GM12878 (cell line): Measurements from ENCODE around the gene PET117. TPM values are rescaled to one million over a fixed set of nuclear protein-coding genes. Genes with fewer than 3 reads are reported as not detected.
"Not testable (repeated sequence)": the region's sequence is repeated elsewhere in the genome, so short reads cannot be mapped to it uniquely, and the experiment has no call there.

Experiments
- ATAC-seq: fragments of 200-7000 bp; cut with Tn5 transposase; 3 replicates; pipeline ENCODE4 v1.9.1; 2020; ENCODE audit warnings: mild to moderate bottlenecking, moderate library complexity
- BruUV-seq: library from RNA; stranded (reverse); fragments of 400-500 nt; replicated peaks from 2 replicates; lab custom pipeline; 2021; lab: Mats Ljungman, UMichigan
- CTCF ChIA-PET: fragments of 300-600 bp; sonication (Branson Sonifier 250); formaldehyde crosslinking; extraction: SDS; loops from one replicate; lab custom pipeline; 2021; ENCODE audit warnings: inconsistent platforms; lab: Yijun Ruan, JAX
- POLR2A ChIA-PET: fragments of 350-600 bp; formaldehyde crosslinking; extraction: SDS; loops from one replicate; lab custom pipeline; 2021; ENCODE audit warnings: inconsistent platforms; lab: Charles Lee
- RAD21 ChIA-PET: fragments of 300-600 bp; sonication (Branson Sonifier 250); formaldehyde crosslinking; loops from one replicate; lab custom pipeline; 2023; ENCODE audit warnings: antibody characterized with exemption; ENCODE audit not compliant: unreplicated experiment; lab: Charles Lee
- SMC1A ChIA-PET: fragments of 300-600 bp; sonication (Branson Sonifier 250); formaldehyde crosslinking; loops from one replicate; lab custom pipeline; 2023; ENCODE audit not compliant: unreplicated experiment, uncharacterized antibody; lab: Charles Lee
- DNase-seq: peaks from one replicate; pipeline ENCODE4 v3.0.0-alpha.2; 2011; ENCODE audit warnings: low read depth, low spot score
- FAIRE-seq: peaks from 3 replicates; lab custom pipeline; 2011; peaks lifted over from hg19 to GRCh38; lab: Jason Lieb, UNC
- H2AFZ ChIP-seq: 2 replicates; pipeline ENCODE4 v1.6.0; 2011; ENCODE audit warnings: low read depth, low read length, control low read depth; ENCODE audit not compliant: control insufficient read depth
- H3K27ac ChIP-seq: 2 replicates; pipeline ENCODE4 v1.5.1; 2011; ENCODE audit warnings: control low read depth; ENCODE audit not compliant: control insufficient read depth, insufficient read depth
- H3K27me3 ChIP-seq, 2 experiments: replicated peaks in 1 of 2; 2 replicates each; pipeline versions ENCODE4 v1.6.0 to v1.6.1; 2011; ENCODE audit warnings: low read length in 1 of 2; ENCODE audit not compliant: control insufficient read depth in 2 of 2, insufficient read depth in 2 of 2
- H3K36me3 ChIP-seq, 2 experiments: 2 replicates each; pipeline ENCODE4 v1.5.1; 2011; ENCODE audit warnings: low read length in 1 of 2; ENCODE audit not compliant: control insufficient read depth in 2 of 2, insufficient read depth in 2 of 2
- H3K4me1 ChIP-seq: 2 replicates; pipeline ENCODE4 v1.6.1; 2011; ENCODE audit warnings: mild to moderate bottlenecking, low read length, moderate library complexity, mixed read lengths; ENCODE audit not compliant: control insufficient read depth, insufficient read depth
- H3K4me2 ChIP-seq: 2 replicates; pipeline ENCODE4 v1.6.0; 2011; ENCODE audit warnings: control low read depth; ENCODE audit not compliant: control insufficient read depth, insufficient read depth
- H3K4me3 ChIP-seq: fragments of 200-600 bp; sonication (generic); 2 replicates; pipeline ENCODE4 v1.5.1; 2016
- H3K79me2 ChIP-seq: 2 replicates; pipeline ENCODE4 v1.6.0; 2011; ENCODE audit warnings: low read length; ENCODE audit not compliant: control insufficient read depth, insufficient read depth
- H3K9ac ChIP-seq: 2 replicates; pipeline ENCODE4 v1.8.0; 2011; ENCODE audit warnings: low read length, control low read depth, mixed read lengths; ENCODE audit not compliant: control insufficient read depth, insufficient read depth
- H3K9me3 ChIP-seq: replicated peaks from 3 replicates; pipeline ENCODE4 v1.5.1; 2011; ENCODE audit warnings: mild to moderate bottlenecking, low read length; ENCODE audit not compliant: control insufficient read depth, insufficient read depth
- H4K20me1 ChIP-seq: 2 replicates; pipeline ENCODE4 v1.6.0; 2011; ENCODE audit not compliant: control insufficient read depth, insufficient read depth
- CHD2 ChIP-seq: IDR thresholded peaks from 2 replicates; pipeline ENCODE4 v1.6.1; 2011; ENCODE audit warnings: low read depth, low read length, improper control_type of control experiment, borderline replicate concordance
- E2F4 ChIP-seq: IDR thresholded peaks from 2 replicates; pipeline ENCODE4 v1.6.1; 2012; ENCODE audit warnings: low read depth, low read length, improper control_type of control experiment
- IRF4 ChIP-seq: IDR thresholded peaks from 2 replicates; pipeline ENCODE4 v1.6.1; 2011; ENCODE audit warnings: low read depth, low read length
- KAT2A ChIP-seq: conservative IDR thresholded peaks from 2 replicates; pipeline ENCODE4 v1.6.1; 2011; ENCODE audit warnings: low read depth, low read length; ENCODE audit not compliant: control insufficient read depth
- WGBS: methylation state at CpG from one replicate; pipeline ENCODE4 v1.1.6; 2016; ENCODE audit warnings: low lambda C conversion rate; ENCODE audit not compliant: insufficient replicate concordance, insufficient coverage; ENCODE audit errors: missing lambda C conversion rate; 5-methylcytosine and 5-hydroxymethylcytosine counted together
- in situ Hi-C: fragments of 300-500 bp; cut with MboI; formaldehyde crosslinking; loops from 9 replicates; pipeline ENCODE4 v1.14.3; 2018; ENCODE audit warnings: mixed read lengths
- intact Hi-C: fragments of 100-400 bp; cut with micrococcal nuclease; formaldehyde crosslinking; loops from one replicate; pipeline ENCODE4 v1.14.2; 2022; ENCODE audit not compliant: unreplicated experiment
- polyA plus RNA-seq, 11 experiments: library from polyadenylated mRNA; depleted of rRNA in 4 of 11; unstranded in 6 of 11; stranded (reverse) in 5 of 11; fragments of >200 nt; fragmentation: Nextera tagmentation in 4 of 11; fragmentation: Illumina TruSeq in 1 of 11; extraction: Ambion mirVana in 4 of 11; extraction: Trizol in 1 of 11; gene quantifications; 1 replicate in 1 of 11; 2 replicates in 10 of 11; pipeline versions ENCODE4 v1.2.1 to v1.2.3, GENCODE V29; 2011 to 2016; ENCODE audit warnings: inconsistent platforms in 2 of 11, missing spikeins in 2 of 11, low read depth in 1 of 11
- total RNA-seq, 4 experiments: library from RNA; depleted of rRNA in 3 of 4; stranded (reverse); fragments of >200 nt in 3 of 4; fragmentation: Illumina TruSeq in 1 of 4; extraction: Trizol in 1 of 4; gene quantifications; 2 replicates each; pipeline versions ENCODE4 v1.2.1 to v1.2.3, GENCODE V29; 2013 to 2021
- TF ChIP-seq, protein P1 (sequence below): fragments of 450-650 bp; IDR thresholded peaks from 2 replicates; pipeline ENCODE4 v1.6.1; 2017; ENCODE audit warnings: antibody characterized with exemption, mild to moderate bottlenecking, moderate library complexity

PET117 gene
- total and polyA plus RNA-seq, 10 of the 15 experiments (the other 5 are each of a cell fraction or from before 2014, with no cell fraction given), result 6.0 to 20.6 (median 11.8) TPM

DNA sequence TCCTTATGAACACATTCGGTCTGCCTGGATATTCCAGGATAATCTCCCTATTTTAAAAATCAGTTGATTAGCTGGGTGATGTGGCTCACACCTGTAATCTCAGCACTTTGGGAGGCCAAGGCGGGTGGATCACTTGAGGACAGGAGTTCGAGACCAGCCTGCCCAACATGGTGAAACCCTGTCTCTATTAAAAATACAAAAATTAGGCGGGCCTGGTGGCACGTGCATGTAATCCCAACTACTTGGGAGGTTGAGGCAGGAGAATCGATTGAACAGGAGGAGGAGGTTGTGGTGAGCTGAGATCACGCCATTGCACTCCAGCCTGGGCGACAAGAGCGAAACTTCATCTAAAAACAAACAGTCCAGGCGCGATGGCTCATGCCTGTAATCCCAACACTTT lies 48.8 kb upstream of the PET117 start:
- CTCF ChIA-PET, result interaction anchor here (0.7 kb wide), 1 partner anchor 29 kb away, joined by 4 read pairs; no protein-coding TSS in a partner anchor
- FAIRE-seq, result not testable (repeated sequence)

DNA sequence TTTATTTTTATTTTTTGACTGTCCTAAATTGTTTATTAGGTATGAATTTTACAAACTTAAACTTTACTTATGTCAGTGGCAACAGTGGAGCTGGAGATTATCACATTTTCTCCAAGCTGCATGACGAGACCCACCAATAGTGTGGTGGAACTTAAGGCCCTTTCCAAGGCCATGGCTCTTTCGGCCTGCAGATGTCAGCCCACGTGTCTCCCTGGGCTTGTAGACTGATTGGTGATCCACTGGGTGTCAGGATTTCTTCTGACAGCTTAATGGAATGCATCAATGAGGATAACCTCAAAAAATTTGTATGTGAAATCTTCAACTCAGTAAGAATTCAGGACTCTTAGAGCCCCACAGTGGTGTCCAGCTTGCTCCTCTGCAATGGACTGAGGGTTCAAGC lies 47.6 kb upstream of the PET117 start:
- ChIA-PET SMC1A (no interaction called here), POLR2A (no interaction called here), CTCF (no interaction called here)
- H3K4me2 ChIP-seq, result no peak overlapping the region
- no peak overlapping the region for H3K27ac ChIP-seq
- BruUV-seq, result no TSS peak
- 3% methylated on average over 3 of the region's 3 CpGs for WGBS
- intact Hi-C loops (no loop called here), in situ Hi-C loops (no loop called here)
- ATAC-seq (no peak), DNase-seq (no peak), FAIRE-seq (no peak)
- no peak overlapping the region for H3K4me3 ChIP-seq
- no peak overlapping the region for H3K9ac ChIP-seq
- no peaks in the 10 kb centered on the region; a peak in 1 of 4 replicates for H3K27me3 ChIP-seq
- no peaks in the 10 kb centered on the region for H3K36me3 ChIP-seq
- no peaks in the 10 kb centered on the region for H3K4me1 ChIP-seq
- H4K20me1 ChIP-seq, result no peaks in the 10 kb centered on the region
- H3K9me3 ChIP-seq, result no peaks in the 10 kb centered on the region
- H3K79me2 ChIP-seq, result no peaks in the 10 kb centered on the region
- TF ChIP-seq KAT2A (no peak), CHD2 (no peak), E2F4 (no peak), IRF4 (no peak)
- TF ChIP-seq, protein P1, sequence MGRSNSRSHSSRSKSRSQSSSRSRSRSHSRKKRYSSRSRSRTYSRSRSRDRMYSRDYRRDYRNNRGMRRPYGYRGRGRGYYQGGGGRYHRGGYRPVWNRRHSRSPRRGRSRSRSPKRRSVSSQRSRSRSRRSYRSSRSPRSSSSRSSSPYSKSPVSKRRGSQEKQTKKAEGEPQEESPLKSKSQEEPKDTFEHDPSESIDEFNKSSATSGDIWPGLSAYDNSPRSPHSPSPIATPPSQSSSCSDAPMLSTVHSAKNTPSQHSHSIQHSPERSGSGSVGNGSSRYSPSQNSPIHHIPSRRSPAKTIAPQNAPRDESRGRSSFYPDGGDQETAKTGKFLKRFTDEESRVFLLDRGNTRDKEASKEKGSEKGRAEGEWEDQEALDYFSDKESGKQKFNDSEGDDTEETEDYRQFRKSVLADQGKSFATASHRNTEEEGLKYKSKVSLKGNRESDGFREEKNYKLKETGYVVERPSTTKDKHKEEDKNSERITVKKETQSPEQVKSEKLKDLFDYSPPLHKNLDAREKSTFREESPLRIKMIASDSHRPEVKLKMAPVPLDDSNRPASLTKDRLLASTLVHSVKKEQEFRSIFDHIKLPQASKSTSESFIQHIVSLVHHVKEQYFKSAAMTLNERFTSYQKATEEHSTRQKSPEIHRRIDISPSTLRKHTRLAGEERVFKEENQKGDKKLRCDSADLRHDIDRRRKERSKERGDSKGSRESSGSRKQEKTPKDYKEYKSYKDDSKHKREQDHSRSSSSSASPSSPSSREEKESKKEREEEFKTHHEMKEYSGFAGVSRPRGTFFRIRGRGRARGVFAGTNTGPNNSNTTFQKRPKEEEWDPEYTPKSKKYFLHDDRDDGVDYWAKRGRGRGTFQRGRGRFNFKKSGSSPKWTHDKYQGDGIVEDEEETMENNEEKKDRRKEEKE, result no peak
- TF ChIP-seq, all 136 proteins: peak for 0
- no peak overlapping the region for H2AFZ ChIP-seq
- RAD21 ChIA-PET, result no interaction called here

More for the DNA sequence above, 48.8 kb upstream of the PET117 start:
- H3K4me3 ChIP-seq, H3K9me3 ChIP-seq, H3K4me2 ChIP-seq, H3K27ac ChIP-seq, SMC1A ChIA-PET, in situ Hi-C loops, H2AFZ ChIP-seq, ATAC-seq, H3K9ac ChIP-seq, H3K36me3 ChIP-seq, POLR2A ChIA-PET, intact Hi-C loops, H3K27me3 ChIP-seq, H4K20me1 ChIP-seq, DNase-seq, H3K4me1 ChIP-seq, RAD21 ChIA-PET, H3K79me2 ChIP-seq, BruUV-seq: not testable (repeated sequence)
- 53% methylated on average over 11 of the region's 11 CpGs for WGBS
